Left ventricle myocardium superior (tissue), 1 donor: ENCODE data around the gene ZNF414. TPM values are rescaled to one million over a fixed set of nuclear protein-coding genes. Genes with fewer than 3 reads are reported as not detected.
"Not testable (repeated sequence)": the region's sequence is repeated elsewhere in the genome, so short reads cannot be mapped to it uniquely, and the experiment has no call there.

ENCODE experiments used
- ATAC-seq: fragments of 200-7000 bp; cut with Tn5 transposase; one replicate; pipeline ENCODE4 v1.9.1; 2020; ENCODE audit warnings: mild to moderate bottlenecking, moderate library complexity
- DNase-seq: peaks from one replicate; pipeline ENCODE4 v3.0.0-alpha.2; 2020
- intact Hi-C: fragments of 100-400 bp; cut with micrococcal nuclease; formaldehyde crosslinking; loops from one replicate; pipeline ENCODE4 v1.11.0; 2022
- long read RNA-seq: library from polyadenylated mRNA; unstranded; transcript quantifications from one replicate; pipeline ENCODE4 v2.0.0, GENCODE V29; 2021
- total RNA-seq: library from RNA; stranded (reverse); fragmentation: NEBNext Ultra II Directional; extraction: Animal tissue kit (Norgen Biotek cat#: 25700); gene quantifications from one replicate; pipeline ENCODE4 v1.2.1, GENCODE V29; 2021
- donor health status: DM: no; HTN: yes; CAD: no; lungs with severe emphysema.

ZNF414 gene, protein sequence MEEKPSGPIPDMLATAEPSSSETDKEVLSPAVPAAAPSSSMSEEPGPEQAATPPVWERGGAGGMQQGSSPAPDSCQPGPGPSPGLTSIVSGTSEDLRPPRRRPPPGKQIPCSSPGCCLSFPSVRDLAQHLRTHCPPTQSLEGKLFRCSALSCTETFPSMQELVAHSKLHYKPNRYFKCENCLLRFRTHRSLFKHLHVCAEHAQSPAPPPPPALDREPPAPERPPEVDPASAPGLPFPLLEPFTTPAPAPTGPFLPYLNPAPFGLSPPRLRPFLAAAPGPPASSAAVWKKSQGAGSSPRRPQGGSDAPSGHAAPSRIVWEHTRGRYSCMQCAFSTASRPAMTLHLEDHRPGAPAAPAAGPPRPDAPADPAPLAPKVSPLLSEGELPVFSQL
- 12.9 TPM for total RNA-seq
- long read RNA-seq, partial matches to known transcripts: 2 of 8 reads
- long read RNA-seq, other reads (novel, unspliced or antisense): 3 of 8 reads

DNA sequence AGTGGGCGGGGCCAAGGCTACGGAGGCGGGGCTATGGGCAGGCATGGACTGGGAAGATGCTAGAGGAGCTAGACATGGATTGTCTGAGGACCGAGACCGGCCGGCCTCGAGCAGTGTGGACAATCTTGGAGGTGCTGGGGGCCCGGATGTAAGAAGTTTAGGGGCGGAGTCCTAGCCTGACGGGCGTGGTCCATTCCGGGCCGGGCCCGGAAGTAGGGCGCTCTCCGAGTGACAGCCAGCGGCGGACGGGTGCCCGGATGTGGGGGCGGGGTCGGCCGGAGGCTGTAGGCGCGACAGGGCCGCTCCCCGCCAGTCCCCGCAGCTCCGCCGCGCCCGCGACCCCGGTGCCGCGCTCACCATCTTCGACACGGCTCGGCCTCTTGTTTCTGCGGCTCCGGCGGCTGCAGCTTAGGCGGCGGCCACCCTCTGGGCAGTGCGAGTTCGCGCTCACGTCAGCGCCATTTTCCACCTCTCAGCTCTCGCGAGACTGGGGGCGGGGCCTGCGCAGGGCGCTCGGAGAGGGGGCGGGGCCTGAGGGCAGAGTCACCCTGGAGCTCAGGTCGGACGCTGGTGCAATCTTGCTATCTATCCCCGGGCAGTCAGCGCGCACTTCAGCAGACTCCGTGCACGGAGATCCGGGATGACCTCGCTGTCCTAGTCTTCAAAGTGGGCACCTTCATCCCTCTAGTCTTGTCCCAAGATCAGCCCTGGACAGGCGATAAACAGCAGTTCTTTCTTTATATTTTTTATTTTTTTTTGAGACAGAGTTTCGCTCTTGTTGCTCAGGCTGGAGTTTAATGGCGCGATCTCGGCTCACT lies at the start of gene ZNF414:
Gene ZNF414, minus strand, starts transcription at position 481 of the 818 bp plus-strand sequence. Its CDS starts 121 bp downstream, at position 360.
- DNase-seq: peak; percentile 98
- peak; percentile 95 for ATAC-seq
- intact Hi-C loops: no loop called here

DNA sequence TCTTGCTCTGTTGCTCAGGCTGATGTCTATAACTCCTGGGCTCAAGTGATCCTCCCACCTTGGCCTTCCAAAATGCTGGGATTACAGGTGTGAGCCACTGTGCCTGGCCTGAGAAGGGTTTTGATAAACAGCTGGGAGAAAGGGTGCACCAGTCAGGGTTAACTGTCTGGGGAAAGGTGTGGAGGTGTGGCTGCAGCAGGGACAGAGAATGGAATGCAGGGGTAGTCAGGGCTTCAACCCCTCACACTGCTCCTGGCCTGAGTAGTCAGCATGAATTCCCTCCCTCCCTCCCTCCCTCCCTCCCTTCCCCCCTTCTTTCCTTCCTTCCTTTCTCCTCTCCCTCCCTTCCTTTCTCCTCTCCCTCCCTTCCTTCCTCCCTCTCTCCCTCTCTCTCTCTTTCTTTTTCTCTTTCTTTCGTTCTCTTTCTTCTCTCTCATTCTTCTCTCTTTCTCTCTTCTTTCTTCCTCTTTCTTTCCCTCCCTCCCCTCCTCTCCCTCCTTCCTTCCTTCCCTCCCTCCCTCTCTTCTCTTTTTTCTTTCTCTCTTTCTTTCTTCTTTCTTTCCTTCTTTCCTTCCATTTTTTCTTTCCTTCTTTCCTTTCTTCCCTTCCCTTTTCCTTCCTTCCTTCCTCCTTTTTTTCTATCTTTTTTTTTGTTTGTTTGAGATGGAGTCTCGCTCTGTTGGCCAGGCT lies 47.3 kb upstream of the ZNF414 start:
- intact Hi-C loops: no loop called here
- ATAC-seq (no peak), DNase-seq (no peak)

DNA sequence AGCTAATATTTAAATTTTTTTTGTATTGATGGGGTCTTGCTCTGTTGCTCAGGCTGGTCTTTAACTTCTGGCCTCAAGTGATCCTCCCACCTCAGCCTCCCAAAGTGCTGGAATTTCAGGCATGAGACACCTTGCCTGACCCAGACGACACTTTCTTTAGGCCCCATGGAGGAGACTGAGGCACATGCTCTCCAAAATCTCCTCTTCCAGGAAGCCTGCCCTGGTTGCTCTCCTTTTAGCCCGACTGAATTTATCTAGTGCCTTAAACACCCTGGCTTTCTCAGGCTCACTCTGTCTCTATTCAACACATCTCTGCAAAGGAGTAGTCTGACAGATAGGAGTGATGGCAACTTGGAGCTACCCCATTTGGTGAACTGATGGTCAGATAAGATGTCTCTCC lies 44.4 kb upstream of the ZNF414 start:
- no peak for DNase-seq
- ATAC-seq: no peak
- intact Hi-C loops: no loop called here

DNA sequence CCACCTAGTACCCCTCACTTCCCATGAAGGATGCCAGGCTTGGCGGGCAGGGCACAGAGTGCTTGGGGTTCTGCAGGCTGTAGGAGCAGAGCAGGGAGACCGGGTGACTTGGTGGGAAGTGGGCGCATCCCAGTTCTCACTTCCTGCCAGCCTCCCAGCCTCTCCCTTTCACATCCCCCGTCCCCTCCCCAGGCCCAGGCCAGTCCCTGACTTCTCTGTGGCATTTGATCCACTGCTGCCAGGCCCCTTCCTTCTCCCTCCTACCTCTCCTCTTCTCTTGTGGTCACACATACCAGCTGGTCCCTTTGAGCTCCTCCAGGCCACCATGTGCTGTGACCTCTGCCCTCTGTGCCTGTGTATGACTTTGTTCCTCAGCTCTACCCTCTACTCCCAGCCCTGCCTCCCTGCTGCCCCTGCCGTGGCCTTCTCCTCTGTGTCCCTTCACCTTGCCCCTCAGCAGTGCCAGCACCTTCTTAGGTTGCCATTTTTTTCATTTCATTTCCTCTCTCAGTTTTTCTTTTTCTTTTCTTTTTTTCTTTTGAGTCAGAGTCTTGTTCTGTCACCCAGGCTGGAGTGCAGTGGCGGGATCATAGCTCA lies 43.8 kb upstream of the ZNF414 start:
- no peak for DNase-seq
- intact Hi-C loops: no loop called here
- peak; percentile 24 for ATAC-seq

DNA sequence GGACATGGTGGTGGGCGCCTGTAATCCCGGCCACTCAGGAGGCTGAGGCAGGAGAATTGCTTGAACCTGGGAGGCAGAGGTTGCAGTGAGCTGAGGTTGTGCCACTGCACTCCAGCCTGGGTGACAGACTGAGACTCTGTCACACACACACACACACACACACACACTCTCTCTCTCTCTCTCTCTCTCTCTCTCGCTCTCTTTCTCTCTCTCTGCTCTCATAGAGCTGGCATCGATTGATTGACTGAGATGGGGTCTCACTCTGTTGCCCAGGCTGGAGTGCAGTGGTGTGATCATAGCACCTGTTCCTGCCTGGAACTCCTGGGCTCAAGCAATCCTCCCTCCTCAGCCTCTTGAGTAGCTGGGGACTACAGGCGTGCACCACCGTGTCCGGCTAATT lies 39.8 kb upstream of the ZNF414 start:
- DNase-seq, ATAC-seq, intact Hi-C loops: not testable (repeated sequence)

DNA sequence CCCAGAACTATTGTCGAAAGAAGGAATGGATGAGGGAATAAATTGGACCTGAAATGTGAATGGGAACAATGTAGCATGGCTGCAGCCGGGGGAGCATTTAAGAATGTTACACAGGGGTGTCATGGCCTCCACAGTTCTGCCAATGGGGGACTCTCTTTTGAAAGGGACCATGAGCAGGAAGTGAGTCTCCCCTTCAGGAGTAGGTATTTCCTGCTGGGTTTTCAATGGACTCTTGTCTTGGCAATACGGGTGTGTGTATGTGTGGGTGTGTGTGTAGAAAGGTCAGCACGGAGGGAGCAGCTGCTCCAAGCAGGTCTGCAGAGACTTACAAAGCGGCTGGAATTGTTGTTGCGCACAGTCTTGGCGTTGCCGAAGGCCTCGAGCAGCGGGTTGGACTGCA lies 38.8 kb upstream of the ZNF414 start:
- no peak for DNase-seq
- intact Hi-C loops: no loop called here
- no peak for ATAC-seq

DNA sequence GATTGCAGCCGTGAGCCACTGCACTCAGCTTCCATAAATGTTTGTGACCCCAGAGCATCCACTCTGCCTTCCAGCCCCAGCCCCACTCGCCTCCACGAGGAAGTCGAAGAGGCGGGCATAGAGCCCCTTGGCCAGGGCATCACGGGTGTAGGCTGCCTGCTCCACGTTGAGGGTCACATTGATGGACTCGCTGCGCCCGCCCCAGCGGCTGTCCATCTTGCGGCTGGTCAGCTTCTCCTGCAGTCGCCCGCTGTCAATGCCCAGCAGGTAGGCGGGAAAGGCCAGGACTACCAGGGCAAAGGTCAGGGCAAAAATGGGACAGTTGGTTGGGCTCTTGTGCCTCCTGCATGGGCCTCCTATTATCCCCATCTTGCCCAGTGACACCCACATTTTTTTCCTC lies 36.1 kb upstream of the ZNF414 start:
- intact Hi-C loops: no loop called here
- no peak for ATAC-seq
- DNase-seq: no peak

DNA sequence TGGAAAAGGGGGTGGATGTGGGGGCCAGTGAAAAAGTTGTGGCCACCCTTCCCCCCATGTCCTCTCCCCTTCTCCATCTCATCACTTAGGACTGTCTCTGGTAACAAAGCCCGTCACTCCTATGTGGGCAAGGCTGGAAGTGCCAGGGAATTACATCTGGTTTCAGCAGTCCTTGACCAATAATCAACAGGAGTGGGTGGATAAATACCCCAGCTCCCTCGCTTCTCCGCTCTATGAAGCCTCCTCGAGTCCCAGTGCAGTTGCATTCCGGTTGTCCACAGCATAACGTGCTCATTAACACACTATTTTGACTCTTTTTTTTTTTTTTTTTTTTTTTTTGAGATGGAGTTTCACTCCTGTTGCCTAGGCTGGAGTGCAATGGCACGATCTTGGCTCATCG lies 31.8 kb upstream of the ZNF414 start:
- DNase-seq: no peak
- ATAC-seq: no peak
- intact Hi-C loops: no loop called here

DNA sequence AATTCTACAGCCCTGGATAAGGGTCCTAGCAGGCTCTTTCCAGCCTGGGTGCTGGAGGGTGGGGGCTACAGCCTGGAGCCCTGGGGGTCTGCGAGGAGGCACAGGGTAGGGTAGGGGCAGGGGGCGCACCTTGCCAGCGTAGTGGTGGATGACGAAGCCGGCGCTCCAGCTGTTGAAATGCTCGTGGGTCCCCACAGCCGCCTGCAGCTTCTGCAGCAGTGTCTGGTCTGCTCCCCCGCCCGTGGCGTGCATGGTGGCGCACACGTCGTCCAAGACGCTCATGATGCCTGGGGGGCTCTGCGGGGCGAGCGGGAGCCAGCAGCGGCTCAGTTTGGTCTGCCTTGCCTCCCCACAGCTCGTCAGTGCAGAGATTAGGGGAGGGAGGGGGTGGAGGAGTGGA lies 30.2 kb upstream of the ZNF414 start:
- no peak for DNase-seq
- intact Hi-C loops: no loop called here
- no peak for ATAC-seq

DNA sequence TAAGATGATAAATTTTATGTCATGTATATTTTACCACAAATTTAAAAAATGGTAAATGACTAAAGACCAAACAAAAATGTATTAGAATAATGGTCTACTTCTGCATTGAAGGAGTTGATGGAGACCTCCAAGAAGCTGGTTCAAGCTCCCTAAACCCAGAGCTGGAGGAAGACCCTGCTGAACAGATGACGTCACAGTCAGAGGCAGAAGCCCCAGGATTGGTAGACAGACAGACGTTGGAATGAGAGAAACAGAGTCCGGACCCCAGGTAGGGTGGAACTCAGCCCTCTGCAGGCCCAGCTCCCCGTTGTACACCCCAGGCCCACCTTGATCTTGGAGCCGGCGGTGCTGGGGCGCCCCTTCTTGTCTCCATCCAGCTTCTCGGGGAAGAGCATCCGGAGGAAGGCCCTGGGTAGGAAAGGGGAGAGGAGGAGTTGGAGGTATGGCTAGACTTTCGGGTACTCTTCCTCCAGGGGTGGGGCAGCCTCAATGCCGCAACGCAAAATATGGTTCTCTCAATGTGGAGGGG lies 25.7 kb upstream of the ZNF414 start:
- DNase-seq (no peak), ATAC-seq (no peak)
- intact Hi-C loops: no loop called here

DNA sequence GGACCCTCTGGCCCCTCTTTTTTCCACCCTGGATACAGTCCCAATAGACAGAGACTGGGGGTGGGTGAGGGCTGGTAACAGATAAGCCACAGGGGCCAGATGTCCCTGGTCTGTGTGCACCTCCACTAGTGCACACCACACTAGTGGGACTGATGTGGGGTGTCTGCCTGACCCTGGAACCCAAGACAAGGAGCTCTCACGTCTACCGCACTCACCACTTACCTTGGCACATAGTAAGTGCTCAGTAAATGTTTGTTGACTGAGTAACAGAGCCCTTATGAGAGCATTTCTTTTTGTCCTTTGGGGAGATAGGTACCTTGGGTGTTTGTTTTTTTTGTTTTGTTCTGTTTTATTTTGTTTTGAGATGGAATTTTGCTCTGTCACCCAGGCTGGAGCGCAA lies 23.1 kb upstream of the ZNF414 start:
- no peak for ATAC-seq
- intact Hi-C loops: no loop called here
- DNase-seq: no peak

DNA sequence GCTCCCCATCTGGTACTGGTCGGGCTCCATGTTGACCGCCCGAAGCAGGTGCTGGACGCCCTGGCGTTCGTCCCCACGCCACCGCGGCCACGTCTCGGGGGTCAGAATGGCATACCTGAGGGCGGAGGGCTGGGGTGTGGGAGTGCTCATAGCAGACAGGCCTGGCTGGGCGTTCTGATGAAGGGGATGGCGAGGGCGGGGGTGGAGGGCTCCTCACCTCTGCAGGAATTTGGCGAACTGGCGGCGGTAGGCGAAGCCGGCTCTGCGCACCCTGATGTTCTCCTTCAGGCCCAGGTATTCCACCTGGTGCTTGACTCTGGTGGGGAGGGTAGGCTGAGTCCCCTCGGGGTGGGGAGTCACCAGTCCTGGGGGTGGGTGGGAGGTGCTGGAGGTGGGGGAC lies 22.3 kb upstream of the ZNF414 start:
- ATAC-seq (no peak), DNase-seq (no peak)
- intact Hi-C loops: no loop called here

DNA sequence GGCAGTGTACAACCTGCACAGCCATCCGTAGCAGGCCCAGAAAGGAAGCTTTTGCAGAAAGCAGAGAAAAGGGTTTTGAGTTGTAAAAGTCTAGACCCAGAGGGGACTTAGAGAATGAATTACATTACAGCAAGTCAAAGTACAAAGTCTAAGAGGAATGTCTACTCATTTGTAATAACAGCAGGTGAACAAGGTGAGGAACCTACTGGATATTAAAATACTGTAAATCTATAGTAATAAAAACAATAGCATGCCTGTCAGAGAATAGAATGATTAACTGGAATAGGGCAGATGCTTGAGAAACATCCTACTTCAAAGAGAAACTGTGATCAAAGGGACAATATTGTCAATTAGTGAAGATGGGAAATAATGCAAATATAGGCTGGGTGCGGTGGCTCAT lies 18.3 kb upstream of the ZNF414 start:
- intact Hi-C loops: no loop called here
- DNase-seq (no peak), ATAC-seq (no peak)

DNA sequence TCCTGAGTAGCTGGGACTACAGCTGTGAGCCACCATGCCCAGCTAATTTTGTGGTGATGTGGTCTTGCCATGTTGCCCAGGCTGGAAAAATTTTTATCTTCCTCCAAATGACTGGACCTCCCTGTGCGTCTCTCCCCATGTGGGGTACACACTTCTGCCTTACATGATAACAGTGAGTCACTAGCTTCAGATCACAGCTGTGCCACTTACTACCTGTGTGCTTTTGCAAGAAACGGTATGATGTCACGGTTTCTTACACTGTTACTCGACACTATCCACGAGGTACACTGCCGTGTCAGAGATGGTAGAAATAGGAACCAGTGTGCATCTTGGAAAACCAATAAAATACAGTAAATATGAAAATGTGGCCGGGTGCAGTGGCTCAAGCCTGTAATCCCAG lies 17.5 kb upstream of the ZNF414 start:
- intact Hi-C loops: no loop called here
- ATAC-seq (no peak), DNase-seq (no peak)

DNA sequence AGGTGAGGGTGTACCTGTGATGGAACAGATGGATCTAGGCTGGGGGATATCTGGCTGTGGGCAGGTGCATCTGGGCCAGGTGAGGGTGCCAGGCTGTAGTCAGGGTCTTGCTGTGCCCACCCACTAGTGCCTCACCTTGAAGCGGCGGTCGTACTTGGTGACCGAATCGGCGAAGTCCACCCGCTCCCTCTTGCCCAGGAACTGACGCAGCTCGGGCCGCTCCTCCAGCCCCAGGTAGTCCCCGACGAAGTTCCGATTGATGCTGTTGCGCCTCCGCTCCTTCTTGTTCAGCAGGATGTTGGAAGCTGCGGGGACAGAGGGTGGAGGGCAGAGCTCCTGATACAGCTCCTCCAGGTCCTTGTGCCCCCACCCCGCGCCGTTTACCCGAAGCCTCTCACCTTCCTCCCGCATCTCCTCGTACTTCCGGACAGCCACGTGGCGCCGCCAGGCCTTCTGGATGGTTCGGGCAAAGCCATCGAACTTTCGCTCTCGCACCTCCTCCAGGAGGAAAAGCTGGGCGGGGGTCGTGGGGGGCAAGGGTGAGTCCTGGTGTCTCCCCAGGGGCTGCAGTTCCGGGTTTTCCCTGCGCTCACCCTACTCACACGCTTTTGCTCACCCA lies 16.2 kb upstream of the ZNF414 start:
- ATAC-seq: no peak
- DNase-seq: no peak
- intact Hi-C loops: no loop called here

DNA sequence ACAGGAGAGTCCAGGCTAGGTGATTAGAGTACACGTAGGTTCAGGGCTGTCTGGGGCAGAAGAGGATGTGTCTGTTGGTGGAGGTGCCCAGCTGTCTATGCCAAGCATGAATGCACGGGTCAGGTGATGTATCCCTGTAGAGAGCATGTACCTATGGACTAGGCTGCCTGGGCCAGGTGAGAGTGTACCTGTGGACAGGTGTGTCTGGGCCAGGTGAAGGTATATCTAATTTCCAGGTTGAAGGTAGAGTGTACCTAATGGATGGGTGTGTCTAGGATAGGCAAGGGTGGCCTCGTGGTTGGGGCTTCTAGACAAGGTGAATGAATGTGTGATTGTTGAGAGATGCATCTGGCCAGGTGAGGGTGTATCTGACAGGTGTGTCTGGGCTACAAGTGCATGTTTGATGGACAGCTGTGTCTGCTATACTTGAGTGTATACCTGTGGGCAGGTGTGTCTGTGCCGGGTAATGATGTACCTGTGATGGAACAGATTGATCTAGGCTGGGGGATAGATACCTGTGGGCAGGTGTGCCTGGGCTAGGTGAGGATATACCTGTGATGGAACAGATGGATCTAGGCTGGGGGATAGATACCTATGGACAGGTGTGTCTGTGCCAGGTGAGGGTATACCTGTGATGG lies 15.5 kb upstream of the ZNF414 start:
- DNase-seq: no peak
- ATAC-seq: no peak
- intact Hi-C loops: no loop called here

DNA sequence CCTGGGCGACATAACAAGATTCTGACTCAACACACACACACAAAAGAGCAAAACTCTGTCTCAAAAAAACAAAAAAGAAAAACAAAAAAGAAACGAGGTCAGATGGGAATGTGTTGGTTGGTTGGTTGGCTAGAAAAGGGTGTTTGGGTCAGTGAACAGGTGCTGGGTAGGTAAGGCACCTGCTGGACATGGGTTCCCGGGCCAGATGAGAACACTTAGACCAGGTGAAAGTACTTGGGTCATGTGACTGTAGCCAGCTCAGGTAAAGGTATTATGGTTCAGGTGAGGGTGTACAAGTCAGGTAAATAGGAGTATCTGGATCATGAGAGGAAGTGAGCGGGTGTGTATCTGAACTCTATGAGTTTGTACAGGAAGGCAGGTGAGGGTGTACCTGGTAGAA lies 14.5 kb upstream of the ZNF414 start:
- DNase-seq (no peak), ATAC-seq (no peak)
- intact Hi-C loops: no loop called here

DNA sequence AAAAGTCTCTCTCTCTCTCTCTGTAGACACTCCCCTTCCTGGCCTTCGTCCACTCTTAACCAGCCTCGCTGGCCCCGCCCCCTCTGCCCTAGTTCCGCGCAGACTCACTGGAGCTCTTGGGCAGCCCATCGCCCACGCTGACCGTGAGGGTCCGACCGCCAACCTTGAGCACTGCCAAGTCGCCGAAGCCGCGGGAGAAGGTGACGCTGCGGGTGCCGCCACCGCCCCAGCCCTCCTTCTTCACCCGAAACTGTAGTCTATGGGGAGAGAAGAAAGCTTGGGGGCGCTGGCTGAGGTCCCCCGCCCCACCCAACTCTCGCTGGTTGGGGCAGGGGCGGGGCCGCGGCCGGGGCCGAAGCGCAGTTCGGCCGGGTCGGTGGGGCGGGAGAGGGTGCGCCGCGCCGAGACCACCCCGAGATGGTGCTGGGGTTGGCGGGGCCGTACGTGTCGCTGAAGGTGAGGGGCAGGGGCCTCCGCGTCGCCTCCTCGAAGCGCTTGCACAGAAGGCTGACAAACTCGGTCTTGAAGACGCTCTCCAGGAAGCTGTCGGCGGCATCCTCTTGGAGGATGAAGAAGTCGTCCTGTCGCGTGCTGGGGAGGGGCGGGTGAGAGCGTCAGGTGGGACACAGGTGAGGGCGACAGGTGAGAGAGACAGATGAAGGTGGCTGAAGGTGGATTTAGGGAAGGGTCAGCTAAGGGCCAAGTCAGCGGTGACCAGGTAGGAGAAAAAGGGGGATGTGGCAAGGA lies 12.6 kb upstream of the ZNF414 start:
- peak; percentile 93 for DNase-seq
- ATAC-seq: peak; percentile 81
- intact Hi-C loops: no loop called here
